Inflammatory macrophage treated with lipopolysaccharide for 1 hour (primary cell): ENCODE measurements around the gene RPL3.

ENCODE experiments used
- DNase-seq, 2 donors: peaks; one replicate each; pipeline ENCODE4 v3.0.0-alpha.2; 2020 to 2022

Gene RPL3

GRCh38 chr22:39279170-39279850 is 40.1 kb downstream of the RPL3 start:
- no peak for DNase-seq

GRCh38 chr22:39278040-39278439 is 41.4 kb downstream of the RPL3 start:
- DNase-seq = no peak

GRCh38 chr22:39277142-39277607 is 42.2 kb downstream of the RPL3 start:
- peak; percentile 80 to 81 for DNase-seq

GRCh38 chr22:39276440-39277141 is 42.8 kb downstream of the RPL3 start:
- DNase-seq = peak; percentile 68 to 72

GRCh38 chr22:39275814-39276439 is 43.5 kb downstream of the RPL3 start:
- DNase-seq = no peak

GRCh38 chr22:39273950-39274887 is 45.2 kb downstream of the RPL3 start:
- DNase-seq = no peak

- DNase-seq = no peak
Measured at GRCh38 chr22:39270792-39271191, 48.6 kb downstream of the RPL3 start.

GRCh38 chr22:39270280-39270679 is 49.1 kb downstream of the RPL3 start:
- DNase-seq = no peak

GRCh38 chr22:39269095-39269790 is 50.2 kb downstream of the RPL3 start:
- DNase-seq = peak; percentile 39 to 76

GRCh38 chr22:39268645-39269044 is 50.8 kb downstream of the RPL3 start:
- peak in 1 of 2 donors; percentile 41 for DNase-seq

GRCh38 chr22:39267974-39268373 is 51.4 kb downstream of the RPL3 start:
- no peak for DNase-seq

- DNase-seq = peak; percentile 92 to 98
Measured at GRCh38 chr22:39266398-39267030, 52.9 kb downstream of the RPL3 start.

GRCh38 chr22:39265143-39265886 is 54.1 kb downstream of the RPL3 start:
- no peak for DNase-seq

GRCh38 chr22:39264349-39265038 is 54.9 kb downstream of the RPL3 start:
- peak; percentile 87 to 94 for DNase-seq

- no peak for DNase-seq
Measured at GRCh38 chr22:39263626-39264348, 55.6 kb downstream of the RPL3 start.
